ENCODE data around the gene MSLN.

GRCh38 chr16:734208-734980, 26.1 kb upstream of the MSLN start:
- TF ChIP-seq, protein P1, sequence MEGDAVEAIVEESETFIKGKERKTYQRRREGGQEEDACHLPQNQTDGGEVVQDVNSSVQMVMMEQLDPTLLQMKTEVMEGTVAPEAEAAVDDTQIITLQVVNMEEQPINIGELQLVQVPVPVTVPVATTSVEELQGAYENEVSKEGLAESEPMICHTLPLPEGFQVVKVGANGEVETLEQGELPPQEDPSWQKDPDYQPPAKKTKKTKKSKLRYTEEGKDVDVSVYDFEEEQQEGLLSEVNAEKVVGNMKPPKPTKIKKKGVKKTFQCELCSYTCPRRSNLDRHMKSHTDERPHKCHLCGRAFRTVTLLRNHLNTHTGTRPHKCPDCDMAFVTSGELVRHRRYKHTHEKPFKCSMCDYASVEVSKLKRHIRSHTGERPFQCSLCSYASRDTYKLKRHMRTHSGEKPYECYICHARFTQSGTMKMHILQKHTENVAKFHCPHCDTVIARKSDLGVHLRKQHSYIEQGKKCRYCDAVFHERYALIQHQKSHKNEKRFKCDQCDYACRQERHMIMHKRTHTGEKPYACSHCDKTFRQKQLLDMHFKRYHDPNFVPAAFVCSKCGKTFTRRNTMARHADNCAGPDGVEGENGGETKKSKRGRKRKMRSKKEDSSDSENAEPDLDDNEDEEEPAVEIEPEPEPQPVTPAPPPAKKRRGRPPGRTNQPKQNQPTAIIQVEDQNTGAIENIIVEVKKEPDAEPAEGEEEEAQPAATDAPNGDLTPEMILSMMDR (IDR thresholded peaks at IDR 0.05; ENCODE audit: low read depth, low read length) = no peak
- TF ChIP-seq EZH2phosphoT487 (IDR thresholded peaks at IDR 0.05; ENCODE audit: low read depth) = no peak

Measured in OCI-LY3 (cell line).